NCI-H2196 (cell line): ENCODE data around the gene SLC7A1.
A peak's percentile ranks its signal among the peaks of the same experiment; 100 is the strongest.

ENCODE experiments used
- DNase-seq: peaks from one replicate; lab custom pipeline; 2025; ENCODE audit not compliant: unreplicated experiment; lab: John Stamatoyannopoulos, UW

SLC7A1 gene

DNA sequence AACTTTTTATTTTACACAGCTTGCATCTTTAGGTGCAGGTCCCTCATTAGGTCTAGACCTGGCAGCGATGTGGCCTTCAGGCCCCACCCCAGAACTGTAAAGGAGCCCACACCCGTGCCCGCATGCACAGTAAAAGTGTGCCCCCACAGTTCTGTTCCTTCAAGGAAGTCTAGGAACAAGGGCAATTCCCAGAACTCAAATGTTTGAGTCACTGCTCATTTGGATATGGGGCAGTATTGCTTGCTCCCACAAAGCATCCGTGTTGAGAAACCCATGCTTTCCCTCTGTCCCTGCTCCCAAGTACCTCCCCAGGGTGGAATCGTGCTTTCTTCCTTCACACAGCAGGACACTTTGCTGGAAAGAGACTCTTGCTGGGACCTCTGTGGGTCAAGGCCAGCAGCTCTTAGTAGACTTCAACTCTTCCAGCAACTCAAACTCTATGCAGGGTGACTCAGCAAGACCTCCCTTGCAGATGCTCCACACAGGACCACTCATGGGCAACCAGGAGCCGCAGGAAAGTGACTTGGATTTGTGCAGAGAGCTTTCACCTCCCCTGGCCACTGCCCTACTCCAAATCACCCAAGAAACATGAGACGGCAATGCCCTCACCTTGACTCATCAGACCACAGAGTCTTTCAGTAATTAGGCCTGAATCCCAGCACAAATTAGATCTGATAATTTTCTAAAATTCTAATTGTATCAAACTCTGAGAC lies 12.3 kb downstream of the SLC7A1 start:
- DNase-seq: no peak

DNA sequence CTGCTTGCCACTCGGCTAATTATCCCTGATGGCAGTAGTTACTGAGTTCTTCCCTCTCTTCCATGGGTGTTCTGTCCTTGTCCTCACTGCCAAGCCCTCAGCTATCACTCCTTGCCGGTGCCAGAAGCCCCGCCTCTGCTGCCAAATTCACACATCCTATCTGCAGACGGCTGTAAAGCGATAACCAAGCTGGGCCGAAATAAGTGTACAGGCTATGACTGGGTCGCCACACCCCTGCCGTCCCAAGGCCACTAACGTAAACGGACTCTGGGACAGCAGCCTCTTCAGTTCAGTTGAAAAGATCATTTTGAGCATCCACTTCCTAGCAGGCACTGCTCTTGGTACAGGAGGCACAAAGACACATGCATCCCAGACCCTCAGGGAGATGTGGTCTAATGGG lies 13.3 kb downstream of the SLC7A1 start:
- DNase-seq: no peak

GRCh38 chr13:29581666-29582065 lies 13.8 kb downstream of the SLC7A1 start:
- DNase-seq: no peak

DNA sequence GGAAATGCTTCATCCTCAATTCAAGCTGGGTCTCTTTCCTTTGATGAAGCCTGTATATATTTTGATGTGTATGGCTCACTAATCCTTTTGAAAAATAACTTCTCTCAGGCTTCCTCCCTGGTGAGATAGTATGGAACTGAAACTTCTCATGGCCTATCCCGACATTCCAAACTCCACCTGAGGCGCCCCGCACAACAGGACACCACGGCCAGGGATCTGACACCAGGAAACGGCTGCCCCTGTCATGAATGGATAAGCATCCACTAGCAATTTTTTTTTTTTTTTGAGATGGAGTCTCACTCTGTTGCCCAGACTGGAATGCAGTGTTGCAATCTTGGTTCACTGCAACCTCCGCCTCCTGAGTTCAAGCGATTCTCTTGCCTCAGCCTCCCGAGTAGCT lies 16.4 kb downstream of the SLC7A1 start:
- no peak for DNase-seq

DNA sequence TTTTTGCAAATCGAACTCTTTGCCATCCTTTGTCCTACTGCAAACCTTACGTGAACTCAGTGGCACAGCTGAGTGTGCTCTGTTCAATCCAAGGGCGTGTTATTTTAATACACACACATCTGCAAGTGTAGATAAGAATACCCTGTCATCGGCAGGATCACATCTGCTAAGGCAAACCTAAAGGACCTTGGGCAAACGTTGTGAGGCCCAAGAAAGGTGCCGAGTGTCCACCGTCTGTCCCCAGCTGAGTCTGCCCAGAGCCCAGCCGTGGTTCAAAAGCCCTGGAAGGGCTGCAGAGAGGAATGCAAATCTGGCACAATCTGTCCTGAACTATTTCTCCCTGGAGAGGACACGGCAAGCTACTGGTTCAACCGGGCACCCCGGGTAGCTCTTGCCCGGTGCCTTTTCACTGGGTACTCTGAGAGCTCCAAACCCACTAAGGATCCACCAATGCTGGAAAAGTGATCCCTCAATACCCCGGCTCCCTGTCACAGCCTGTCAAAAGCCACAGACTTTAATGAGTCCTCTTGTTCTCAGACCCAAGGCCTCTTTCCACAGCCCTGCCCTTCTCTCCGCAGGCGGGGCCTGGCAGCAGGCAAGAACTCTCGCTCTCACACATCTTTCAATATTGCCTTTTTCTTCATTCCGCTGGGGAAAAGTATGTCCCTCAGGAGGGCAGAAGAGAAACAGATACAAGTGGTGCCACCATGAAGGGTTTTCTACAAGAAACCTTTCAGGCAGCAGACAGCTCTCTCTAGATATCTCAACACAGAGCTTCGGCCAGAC lies 17.0 kb downstream of the SLC7A1 start:
- no peak for DNase-seq

DNA sequence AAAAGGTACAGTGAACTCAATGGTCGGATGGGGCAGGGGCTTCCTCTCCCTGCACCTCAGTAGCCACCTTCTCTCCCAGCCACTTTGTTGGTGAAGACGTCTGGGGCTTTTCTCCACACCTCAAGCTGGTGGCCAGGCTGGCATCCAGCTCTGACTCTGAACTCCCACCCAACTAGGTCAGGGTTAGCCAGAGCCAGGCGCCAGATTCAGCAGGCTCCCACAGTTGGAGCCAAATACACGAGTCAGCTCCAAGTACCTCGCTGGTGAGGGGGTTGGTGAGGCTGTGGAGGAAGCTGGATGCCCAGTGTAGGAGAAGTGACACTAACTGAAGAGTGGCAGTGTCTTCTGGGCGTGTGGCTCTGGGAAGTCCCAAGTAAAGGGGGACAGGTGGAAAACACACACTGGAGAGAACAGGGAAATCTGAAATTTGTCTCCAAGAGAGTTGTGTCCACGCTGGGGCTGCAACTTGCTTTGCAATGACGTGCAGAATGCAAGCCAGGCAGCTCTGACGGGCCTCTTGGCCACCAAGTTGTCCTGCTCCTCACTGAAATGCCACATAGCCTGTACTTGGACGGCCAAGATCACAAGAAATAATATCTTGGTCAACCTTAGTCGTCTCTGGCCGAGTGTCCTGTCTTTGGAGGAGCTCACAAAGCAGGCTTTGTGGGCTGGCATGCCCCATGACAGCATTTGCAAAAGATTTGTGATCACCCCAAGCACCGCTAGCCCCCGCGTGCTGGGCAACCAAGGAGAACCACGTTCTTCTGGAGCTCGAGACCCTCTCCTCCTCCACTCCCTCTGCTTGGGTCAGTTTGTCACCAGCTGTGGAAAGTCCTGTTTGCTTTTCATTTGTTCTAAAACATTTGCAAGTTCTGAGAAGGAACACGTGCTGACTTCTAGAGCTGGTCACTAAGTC lies 18.1 kb downstream of the SLC7A1 start:
- no peak for DNase-seq

DNA sequence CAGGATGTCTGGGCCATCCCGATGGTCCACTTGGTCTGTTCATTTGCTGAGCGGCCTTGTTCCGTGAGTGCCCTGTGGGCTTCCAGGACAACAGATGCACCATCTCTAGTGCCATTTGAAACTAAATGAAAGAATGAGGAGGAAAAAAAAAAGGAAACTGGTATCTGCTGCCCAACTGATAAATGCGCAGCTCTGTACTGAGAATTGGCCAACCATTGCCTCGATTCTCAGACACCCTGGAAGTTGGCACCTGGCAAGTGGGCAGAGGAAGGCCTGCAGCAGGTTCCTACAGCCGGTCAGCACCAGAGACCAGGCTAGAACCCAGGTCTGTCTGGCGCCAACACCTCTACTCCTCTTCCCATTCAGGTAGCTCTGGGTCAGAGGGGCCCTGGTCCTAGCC lies 18.9 kb downstream of the SLC7A1 start:
- no peak for DNase-seq

DNA sequence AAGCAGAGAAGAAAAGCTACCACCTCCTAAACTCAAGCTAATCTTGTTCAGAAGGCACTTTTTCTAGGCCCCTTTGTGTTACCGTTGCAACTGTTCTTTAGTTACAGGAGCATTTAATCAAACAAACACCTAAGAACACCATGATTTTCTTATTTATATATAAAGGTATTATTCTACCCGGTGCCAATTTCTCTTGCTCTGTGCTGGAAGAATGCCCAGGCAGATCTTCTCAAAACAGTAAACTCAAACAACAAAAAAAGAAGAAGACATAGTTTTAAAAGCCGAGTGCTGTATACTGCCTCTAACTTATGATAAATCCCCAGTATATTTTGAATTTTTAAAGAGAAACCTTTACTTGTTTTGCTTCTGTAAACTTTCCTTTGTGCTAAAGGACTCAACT lies 20.4 kb downstream of the SLC7A1 start:
- DNase-seq: no peak

GRCh38 chr13:29573190-29573589 lies 22.3 kb downstream of the SLC7A1 start:
- DNase-seq: peak; percentile 39

DNA sequence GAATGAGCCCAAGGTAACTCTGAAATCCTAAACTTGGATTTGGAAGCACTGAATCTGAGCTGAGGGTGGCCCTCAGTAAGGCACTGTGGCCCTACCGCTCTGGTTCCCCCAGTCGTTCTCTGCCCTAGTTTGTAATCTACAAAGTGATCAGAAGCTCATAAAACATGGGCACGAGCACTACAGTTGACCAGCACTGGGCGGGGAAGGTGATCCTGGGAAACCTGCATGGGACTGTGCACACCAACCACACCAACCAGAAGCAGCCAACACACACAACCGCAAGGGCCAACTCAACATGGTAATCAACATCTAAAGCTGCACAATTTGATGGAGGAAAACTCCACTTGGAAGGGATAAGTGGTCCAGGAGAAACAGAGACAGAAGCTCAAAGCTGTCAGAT lies 22.9 kb downstream of the SLC7A1 start:
- DNase-seq: no peak

GRCh38 chr13:29571876-29572570 lies 23.5 kb downstream of the SLC7A1 start:
- no peak for DNase-seq

DNA sequence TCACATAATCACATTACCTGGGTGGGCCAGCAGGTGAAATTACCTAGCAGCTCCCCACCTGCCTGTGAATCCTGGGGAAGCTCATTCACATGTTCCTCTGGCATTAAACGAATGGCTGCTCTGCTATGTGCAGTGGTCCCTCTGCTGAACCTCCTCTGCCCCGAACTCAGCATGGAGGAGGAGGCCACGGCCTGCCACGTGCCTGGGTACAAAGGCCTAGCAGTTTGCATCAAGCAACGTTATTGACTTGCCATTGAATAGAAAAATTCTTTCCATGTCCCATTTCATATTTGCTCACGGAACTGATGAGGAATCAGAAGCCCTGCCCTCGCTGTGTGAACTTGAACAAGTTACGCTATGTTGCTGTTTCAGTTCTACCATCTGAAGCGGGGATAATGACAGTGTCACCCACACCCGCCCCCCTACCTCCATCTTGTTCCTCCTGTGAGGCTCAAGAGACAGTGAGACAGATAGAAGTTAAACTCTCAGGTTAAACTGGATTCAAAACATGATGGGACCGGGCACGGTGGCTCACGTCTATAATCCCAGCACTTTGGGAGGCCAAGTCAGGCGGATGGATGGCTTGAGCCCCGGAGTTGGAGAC lies 25.3 kb downstream of the SLC7A1 start:
- no peak for DNase-seq

GRCh38 chr13:29569253-29570050 lies 26.0 kb downstream of the SLC7A1 start:
- DNase-seq: no peak

- DNase-seq: no peak
These were observed 26.8 kb downstream of the SLC7A1 start for GRCh38 chr13:29568731-29569130.

- no peak for DNase-seq
These were observed 28.1 kb downstream of the SLC7A1 start for GRCh38 chr13:29567411-29567810.

DNA sequence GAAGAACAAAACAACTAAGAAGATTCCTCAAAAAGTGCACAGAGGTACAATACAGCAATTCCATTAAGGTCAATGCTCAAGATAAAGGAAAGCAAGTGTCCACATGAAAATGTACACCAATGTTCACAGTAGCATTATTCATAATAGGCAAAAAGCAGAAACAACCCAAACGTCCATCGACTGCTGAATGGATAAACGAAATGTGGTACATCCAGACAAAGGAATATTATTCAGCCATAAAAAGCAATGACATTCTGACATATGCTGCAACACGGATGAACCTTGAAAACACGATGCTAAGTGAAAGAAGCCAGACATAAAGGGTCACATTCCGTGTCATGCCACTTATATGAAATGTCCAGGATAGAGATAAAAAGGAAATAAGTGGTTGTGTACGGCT lies 29.3 kb downstream of the SLC7A1 start:
- no peak for DNase-seq

GRCh38 chr13:29564818-29565217 lies 30.7 kb downstream of the SLC7A1 start:
- no peak for DNase-seq

- no peak for DNase-seq
These were observed 31.1 kb downstream of the SLC7A1 start for GRCh38 chr13:29564373-29564772.

- no peak for DNase-seq
These were observed 31.5 kb downstream of the SLC7A1 start for GRCh38 chr13:29563941-29564340.
